Globus pallidus (tissue), 1 donor: ENCODE measurements around the gene PARK7.
A peak's percentile ranks its signal among the peaks of the same experiment; 100 is the strongest.

Experiments used
- DNase-seq: peaks from one replicate; pipeline ENCODE4 v3.0.0-alpha.2; 2015; ENCODE audit warnings: low spot score

Gene PARK7

GRCh38 chr1:8024329-8024728 is 62.8 kb downstream of the PARK7 start:
- DNase-seq = no peak

GRCh38 chr1:8025061-8025670 is 63.7 kb downstream of the PARK7 start:
- peak; percentile 30 for DNase-seq

GRCh38 chr1:8025671-8026144 is 64.2 kb downstream of the PARK7 start:
- no peak for DNase-seq

- peak; percentile 92 for DNase-seq
Measured at GRCh38 chr1:8026153-8026975, 64.9 kb downstream of the PARK7 start, which contains the start of gene ERRFI1. Gene ERRFI1 (minus strand): TSS chr1:8026309. CDS start chr1:8015619, 10,690 bp downstream.

GRCh38 chr1:8026976-8027747 is 65.7 kb downstream of the PARK7 start:
- DNase-seq = no peak

GRCh38 chr1:8027748-8028570 is 66.4 kb downstream of the PARK7 start:
- no peak for DNase-seq

GRCh38 chr1:8028571-8028910 is 67.0 kb downstream of the PARK7 start:
- DNase-seq = no peak

GRCh38 chr1:8031176-8031785 is 69.8 kb downstream of the PARK7 start:
- DNase-seq = peak; percentile 37

- DNase-seq = no peak
Measured at GRCh38 chr1:8032366-8032910, 70.9 kb downstream of the PARK7 start.

- no peak for DNase-seq
Measured at GRCh38 chr1:8033322-8033721, 71.8 kb downstream of the PARK7 start.
